ES-I3 (cell line): ENCODE measurements around the gene ACADVL.
A peak's percentile ranks its signal among the peaks of the same experiment; 100 is the strongest.
"Not testable (repeated sequence)": the region's sequence is repeated elsewhere in the genome, so short reads cannot be mapped to it uniquely, and the experiment has no call there.

ENCODE experiments used
- H3K36me3 ChIP-seq: 2 replicates; pipeline ENCODE4 v1.6.1; 2013; ENCODE audit warnings: mild to moderate bottlenecking, low read length, control low read depth, moderate library complexity; ENCODE audit not compliant: insufficient read depth
- H3K4me1 ChIP-seq: 2 replicates; pipeline ENCODE4 v1.6.1; 2013; ENCODE audit warnings: mild to moderate bottlenecking, control low read depth, low read length; ENCODE audit not compliant: insufficient read depth
- H3K9ac ChIP-seq: 2 replicates; pipeline ENCODE4 v1.6.1; 2013; ENCODE audit warnings: low read depth, mild to moderate bottlenecking, low read length, moderate library complexity
- H3K9me3 ChIP-seq: 2 replicates; pipeline ENCODE4 v1.6.1; 2013; ENCODE audit warnings: mild to moderate bottlenecking, low read length, moderate library complexity; ENCODE audit not compliant: control insufficient read depth, insufficient read depth

Gene ACADVL

GRCh38 chr17:7182101-7182500 is 37.6 kb upstream of the ACADVL start:
- not testable (repeated sequence) for H3K4me1 ChIP-seq, H3K9ac ChIP-seq, H3K36me3 ChIP-seq, H3K9me3 ChIP-seq

- H3K9ac ChIP-seq, result no peak overlapping the region
- no peaks in the 10 kb centered on the region for H3K36me3 ChIP-seq
- H3K4me1 ChIP-seq, result no peaks in the 10 kb centered on the region
- H3K9me3 ChIP-seq, result no peaks in the 10 kb centered on the region
Measured at GRCh38 chr17:7183433-7184090, 36.2 kb upstream of the ACADVL start.

- no peaks in the 10 kb centered on the region for H3K4me1 ChIP-seq
Measured at GRCh38 chr17:7184091-7184488, 35.6 kb upstream of the ACADVL start.

GRCh38 chr17:7184647-7185046 is 35.1 kb upstream of the ACADVL start:
- Histone ChIP-seq H3K9me3 (no peaks in the 10 kb centered on the region), H3K4me1 (no peaks in the 10 kb centered on the region), H3K9ac (no peak overlapping the region), H3K36me3 (no peaks in the 10 kb centered on the region)

More at GRCh38 chr17:7184091-7184488, 35.6 kb upstream of the ACADVL start:
- no peak overlapping the region for H3K9ac ChIP-seq
- H3K36me3 ChIP-seq, result no peaks in the 10 kb centered on the region
- no peaks in the 10 kb centered on the region for H3K9me3 ChIP-seq

- no peaks in the 10 kb centered on the region for H3K36me3 ChIP-seq
- no peaks in the 10 kb centered on the region for H3K4me1 ChIP-seq
- no peaks in the 10 kb centered on the region for H3K9me3 ChIP-seq
- H3K9ac ChIP-seq, result no peak overlapping the region
Measured at GRCh38 chr17:7186241-7186640, 33.5 kb upstream of the ACADVL start.

GRCh38 chr17:7190276-7190917 is 29.3 kb upstream of the ACADVL start:
- no peak overlapping the region for H3K9ac ChIP-seq
- no peaks in the 10 kb centered on the region for H3K9me3 ChIP-seq
- no peaks in the 10 kb centered on the region for H3K4me1 ChIP-seq
- H3K36me3 ChIP-seq, result peaks cover 2% of the 10 kb centered on the region; the same call in 1 of the 2 replicates

- Histone ChIP-seq H3K9ac (no peak overlapping the region), H3K9me3 (no peaks in the 10 kb centered on the region), H3K36me3 (peaks cover 3% of the 10 kb centered on the region; the same call in 1 of the 2 replicates), H3K4me1 (no peaks in the 10 kb centered on the region)
Measured at GRCh38 chr17:7191069-7191468, 28.7 kb upstream of the ACADVL start.

- no peaks in the 10 kb centered on the region for H3K9me3 ChIP-seq
- H3K36me3 ChIP-seq, result peaks cover 3% of the 10 kb centered on the region; the same call in 1 of the 2 replicates
- H3K9ac ChIP-seq, result no peak overlapping the region
- H3K4me1 ChIP-seq, result no peaks in the 10 kb centered on the region
Measured at GRCh38 chr17:7191571-7192270, 28.0 kb upstream of the ACADVL start.

- peaks cover 3% of the 10 kb centered on the region; the same call in 1 of the 2 replicates for H3K36me3 ChIP-seq
- no peak overlapping the region for H3K9ac ChIP-seq
- H3K4me1 ChIP-seq, result no peaks in the 10 kb centered on the region
- H3K9me3 ChIP-seq, result no peaks in the 10 kb centered on the region
Measured at GRCh38 chr17:7192271-7192937, 27.3 kb upstream of the ACADVL start.

- Histone ChIP-seq H3K9me3 (no peaks in the 10 kb centered on the region), H3K36me3 (peaks cover 3% of the 10 kb centered on the region; the same call in 1 of the 2 replicates), H3K9ac (no peak overlapping the region), H3K4me1 (no peaks in the 10 kb centered on the region)
Measured at GRCh38 chr17:7195971-7196370, 23.8 kb upstream of the ACADVL start.

- Histone ChIP-seq H3K4me1 (no peaks in the 10 kb centered on the region), H3K9me3 (no peaks in the 10 kb centered on the region), H3K36me3 (peaks cover 3% of the 10 kb centered on the region; the same call in 1 of the 2 replicates), H3K9ac (no peak overlapping the region)
Measured at GRCh38 chr17:7196651-7197401, 22.9 kb upstream of the ACADVL start.

- no peak overlapping the region for H3K9ac ChIP-seq
- H3K9me3 ChIP-seq, result no peaks in the 10 kb centered on the region
- H3K36me3 ChIP-seq, result peaks cover 8% of the 10 kb centered on the region
- H3K4me1 ChIP-seq, result peaks cover 6% of the 10 kb centered on the region; the same call in 1 of the 2 replicates
Measured at GRCh38 chr17:7203391-7203790, 16.3 kb upstream of the ACADVL start.

GRCh38 chr17:7204336-7204735 is 15.4 kb upstream of the ACADVL start:
- Histone ChIP-seq H3K4me1 (peaks cover 13% of the 10 kb centered on the region; the same call in 1 of the 2 replicates), H3K9me3 (no peaks in the 10 kb centered on the region), H3K36me3 (peaks cover 8% of the 10 kb centered on the region), H3K9ac (peak overlapping the region; percentile 53; the same call in 1 of the 2 replicates)
